ENCODE results near the gene LRRTM1.

The LRRTM1 gene

DNA sequence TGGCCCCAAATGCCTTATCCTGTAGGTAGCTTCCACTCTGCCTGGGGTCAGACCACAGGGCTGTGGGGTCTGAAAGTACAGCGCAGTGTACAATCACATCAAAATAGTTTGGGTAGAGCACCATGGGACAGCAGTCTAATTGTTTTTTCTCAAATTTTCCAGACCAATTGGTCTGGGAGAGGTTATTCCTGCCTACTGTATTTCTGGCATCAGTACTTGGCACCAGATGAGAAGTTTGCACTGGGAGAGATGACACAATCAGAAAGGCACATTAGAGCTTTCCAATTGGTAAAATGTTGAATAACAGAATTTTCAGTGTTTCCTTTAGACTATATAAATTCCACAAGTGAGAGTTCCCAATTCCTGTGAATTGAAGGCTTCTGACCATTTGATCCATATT is 30.9 kb upstream of the LRRTM1 start:
- TF ChIP-seq, protein P1, sequence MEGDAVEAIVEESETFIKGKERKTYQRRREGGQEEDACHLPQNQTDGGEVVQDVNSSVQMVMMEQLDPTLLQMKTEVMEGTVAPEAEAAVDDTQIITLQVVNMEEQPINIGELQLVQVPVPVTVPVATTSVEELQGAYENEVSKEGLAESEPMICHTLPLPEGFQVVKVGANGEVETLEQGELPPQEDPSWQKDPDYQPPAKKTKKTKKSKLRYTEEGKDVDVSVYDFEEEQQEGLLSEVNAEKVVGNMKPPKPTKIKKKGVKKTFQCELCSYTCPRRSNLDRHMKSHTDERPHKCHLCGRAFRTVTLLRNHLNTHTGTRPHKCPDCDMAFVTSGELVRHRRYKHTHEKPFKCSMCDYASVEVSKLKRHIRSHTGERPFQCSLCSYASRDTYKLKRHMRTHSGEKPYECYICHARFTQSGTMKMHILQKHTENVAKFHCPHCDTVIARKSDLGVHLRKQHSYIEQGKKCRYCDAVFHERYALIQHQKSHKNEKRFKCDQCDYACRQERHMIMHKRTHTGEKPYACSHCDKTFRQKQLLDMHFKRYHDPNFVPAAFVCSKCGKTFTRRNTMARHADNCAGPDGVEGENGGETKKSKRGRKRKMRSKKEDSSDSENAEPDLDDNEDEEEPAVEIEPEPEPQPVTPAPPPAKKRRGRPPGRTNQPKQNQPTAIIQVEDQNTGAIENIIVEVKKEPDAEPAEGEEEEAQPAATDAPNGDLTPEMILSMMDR (IDR thresholded peaks at IDR 0.05; ENCODE audit: control insufficient read depth, extremely low read depth, insufficient read depth), result no peak
- DNase-seq (ENCODE audit: low read depth), result no peak
- no peak overlapping the region for H3K4me3 ChIP-seq (ENCODE audit: low read depth, low read length)

DNA sequence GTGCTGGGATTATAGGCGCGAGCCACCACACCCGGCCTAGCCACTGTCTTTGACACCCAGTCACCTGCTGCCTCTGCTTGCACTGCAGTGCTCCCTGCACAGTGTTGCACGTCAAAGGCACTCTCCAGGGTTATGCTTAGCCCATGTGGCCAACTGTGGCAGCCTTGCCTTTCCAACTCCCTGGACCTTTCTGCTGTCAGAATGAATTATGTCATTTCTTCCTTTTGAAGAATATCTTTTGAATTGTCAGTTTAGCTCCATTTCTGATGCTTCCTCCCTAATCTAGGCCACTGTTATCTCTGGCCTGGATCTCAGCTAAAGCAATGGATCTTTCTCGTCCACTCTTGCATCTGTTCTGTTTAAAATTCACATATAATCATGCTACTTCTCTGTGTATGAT is 29.3 kb upstream of the LRRTM1 start:
- DNase-seq (ENCODE audit: low read depth), result no peak
- TF ChIP-seq, protein P1 (IDR thresholded peaks at IDR 0.05; ENCODE audit: control insufficient read depth, extremely low read depth, insufficient read depth), result no peak
- no peak overlapping the region for H3K4me3 ChIP-seq (ENCODE audit: low read depth, low read length)

DNA sequence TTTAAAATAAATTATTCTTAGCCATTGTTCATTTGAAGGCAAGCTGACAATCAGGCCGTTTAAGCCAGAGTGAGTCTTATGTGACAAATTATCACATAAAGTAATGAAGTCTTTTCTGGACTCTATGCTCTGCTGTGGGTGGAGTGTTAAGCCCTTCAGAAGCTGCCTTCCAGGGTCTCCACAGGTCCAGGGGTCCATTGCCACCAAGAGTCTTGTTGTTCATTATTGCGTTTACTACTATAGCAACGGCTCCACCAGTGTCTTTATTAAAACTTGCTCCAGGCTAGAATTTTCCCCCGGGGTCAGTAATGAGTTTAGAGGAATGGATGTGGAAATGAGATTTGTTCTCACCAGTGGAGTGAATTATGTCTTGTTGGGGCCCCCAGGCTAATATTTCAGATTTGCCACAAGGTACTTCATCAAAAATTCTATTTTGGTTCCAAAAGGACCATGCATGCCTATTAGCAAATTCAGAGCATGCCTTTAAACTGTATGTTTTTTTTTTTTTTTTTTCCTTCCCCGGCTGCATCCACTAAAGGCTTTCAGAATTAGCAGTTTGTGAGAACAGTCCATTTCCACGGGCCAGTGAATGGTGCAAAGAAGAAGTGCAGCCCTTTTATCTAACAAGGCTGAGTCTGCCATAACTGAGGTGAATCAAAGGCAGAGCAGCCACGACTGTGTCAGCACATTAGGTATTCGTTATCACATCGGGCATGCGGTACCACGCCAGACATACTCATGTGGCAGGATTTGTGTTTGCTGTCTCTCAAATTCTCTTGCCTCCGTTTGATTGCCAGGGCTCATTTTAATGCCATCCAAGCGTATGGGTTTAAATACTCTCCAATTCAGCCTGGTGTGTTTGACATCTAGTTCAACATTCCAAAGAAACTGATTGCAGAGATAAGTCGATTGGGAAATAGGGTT is 26.2 kb upstream of the LRRTM1 start:
- no peak overlapping the region for H3K4me3 ChIP-seq (ENCODE audit: low read depth, low read length)
- TF ChIP-seq, protein P1 (IDR thresholded peaks at IDR 0.05; ENCODE audit: control insufficient read depth, extremely low read depth, insufficient read depth), result no peak
- DNase-seq (ENCODE audit: low read depth), result no peak

DNA sequence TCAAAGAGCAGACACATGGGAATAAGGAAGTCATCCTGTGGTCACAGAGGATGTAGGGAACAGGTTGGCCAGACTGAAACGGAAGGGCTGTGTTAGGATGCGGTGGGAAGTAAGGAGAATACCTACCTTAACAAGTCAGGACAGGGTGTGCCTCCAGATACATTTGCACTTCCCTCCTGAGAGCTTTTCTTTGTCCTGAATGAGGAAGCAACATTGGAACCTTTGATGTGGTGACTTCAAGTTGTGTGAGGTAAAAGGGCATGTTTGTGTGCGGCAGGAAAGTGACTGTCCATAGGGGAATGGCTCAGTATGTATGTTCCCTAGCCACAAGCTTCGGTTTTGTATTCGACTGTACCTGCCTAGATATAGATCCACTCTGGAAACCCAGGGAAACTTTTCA is 24.9 kb upstream of the LRRTM1 start:
- no peak for DNase-seq (ENCODE audit: low read depth)
- TF ChIP-seq, protein P1 (IDR thresholded peaks at IDR 0.05; ENCODE audit: control insufficient read depth, extremely low read depth, insufficient read depth), result no peak
- no peak overlapping the region for H3K4me3 ChIP-seq (ENCODE audit: low read depth, low read length)

DNA sequence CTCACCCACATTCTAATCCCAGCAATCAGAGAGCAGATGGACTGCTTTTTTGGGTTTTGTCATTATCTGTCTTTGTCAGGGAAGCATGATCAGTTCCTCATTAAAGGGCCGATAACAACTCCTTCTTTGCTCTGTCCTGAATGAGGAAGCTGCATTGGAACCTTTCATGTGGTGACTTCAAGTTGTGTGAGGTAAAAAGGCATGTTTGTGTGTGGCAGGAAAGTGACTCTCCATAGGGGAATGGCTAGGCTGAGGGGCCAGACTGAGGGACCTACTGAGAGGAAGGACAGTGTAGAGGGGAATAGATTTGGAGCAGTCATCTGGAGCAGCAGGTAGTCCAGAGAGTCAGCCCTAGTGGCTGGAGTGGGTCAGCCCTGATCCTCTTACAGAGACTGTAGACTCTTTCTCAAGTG is 23.6 kb upstream of the LRRTM1 start:
- TF ChIP-seq, protein P1 (IDR thresholded peaks at IDR 0.05; ENCODE audit: control insufficient read depth, extremely low read depth, insufficient read depth), result no peak
- no peak for DNase-seq (ENCODE audit: low read depth)
- H3K4me3 ChIP-seq (ENCODE audit: low read depth, low read length), result no peak overlapping the region

DNA sequence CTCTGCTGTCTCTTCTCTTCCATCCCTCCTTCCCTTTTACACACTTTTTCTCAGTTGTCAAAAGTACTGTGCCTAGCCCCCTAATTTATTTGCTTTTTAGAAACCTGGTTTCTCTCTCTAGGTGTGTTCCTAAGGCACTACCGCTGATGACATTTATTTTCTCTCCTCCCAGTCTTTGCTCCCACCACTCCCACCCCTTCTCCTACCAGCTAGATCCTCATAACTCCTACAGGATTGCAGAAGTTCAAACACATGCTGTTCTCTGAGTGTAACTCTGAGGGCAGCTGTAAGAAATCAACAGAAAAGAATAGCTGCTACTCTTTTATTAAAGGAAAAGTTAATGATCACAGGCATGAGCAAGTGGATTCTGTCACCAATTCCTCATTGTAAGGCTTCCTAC is 22.3 kb upstream of the LRRTM1 start:
- TF ChIP-seq, protein P1 (IDR thresholded peaks at IDR 0.05; ENCODE audit: control insufficient read depth, extremely low read depth, insufficient read depth), result no peak
- no peak for DNase-seq (ENCODE audit: low read depth)

DNA sequence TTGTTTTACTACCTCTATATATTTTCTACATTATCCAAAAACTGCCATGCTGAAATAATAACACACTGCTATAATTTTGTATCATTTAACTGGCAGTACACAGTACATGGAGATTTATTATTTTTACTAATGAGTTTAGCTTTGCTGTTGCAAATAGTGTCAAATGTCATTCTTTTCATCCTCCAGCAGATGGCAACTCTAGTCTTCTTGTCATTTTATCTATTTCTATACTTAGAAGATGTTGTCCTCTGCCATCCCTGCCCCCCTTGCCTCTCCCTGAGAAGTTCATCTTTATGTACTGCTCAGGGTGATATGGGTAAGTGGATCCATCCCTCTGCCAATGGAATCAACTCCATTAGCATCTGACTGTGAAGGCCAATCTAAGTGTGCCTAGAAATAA is 21.7 kb upstream of the LRRTM1 start:
- no peak overlapping the region for H3K4me3 ChIP-seq (ENCODE audit: low read depth, low read length)
- DNase-seq (ENCODE audit: low read depth), result no peak
- TF ChIP-seq, protein P1 (IDR thresholded peaks at IDR 0.05; ENCODE audit: control insufficient read depth, extremely low read depth, insufficient read depth), result peak; percentile 55

More for the DNA sequence above, 22.3 kb upstream of the LRRTM1 start:
- H3K4me3 ChIP-seq (ENCODE audit: low read depth, low read length), result no peak overlapping the region

Measured in LNCaP clone FGC (cell line).